Activated CD4-positive, alpha-beta T cell treated with anti-CD3 and anti-CD28 coated beads, Interleukin-2, amount 50 U/mL, for 16 hours (primary cell): Measurements from ENCODE around the gene SERGEF.
"Not testable (repeated sequence)": the region's sequence is repeated elsewhere in the genome, so short reads cannot be mapped to it uniquely, and the experiment has no call there.

Experiments
- DNase-seq: peaks from one replicate; pipeline ENCODE4 v3.0.0-alpha.2; 2020

SERGEF gene

DNA sequence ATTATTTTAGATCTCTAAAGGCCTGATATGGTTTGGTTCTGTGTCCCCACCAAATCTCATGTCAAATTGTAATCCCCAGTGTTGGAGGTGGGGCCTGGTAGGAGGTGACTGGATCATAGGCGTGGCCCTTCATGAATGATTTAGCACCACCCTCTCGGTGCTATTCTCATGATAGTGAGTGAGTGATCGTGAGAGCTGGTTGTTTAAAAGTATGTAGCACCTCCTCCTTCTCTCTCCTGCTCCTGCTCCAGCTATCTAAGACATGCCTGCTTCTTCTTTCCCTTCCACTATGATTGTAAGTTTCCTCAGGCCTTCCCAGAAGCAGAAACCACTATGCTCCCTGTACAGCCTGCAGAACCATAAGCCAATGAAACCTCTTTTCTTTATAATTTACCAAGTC, 114.1 kb downstream of the SERGEF start:
- DNase-seq = no peak

DNA sequence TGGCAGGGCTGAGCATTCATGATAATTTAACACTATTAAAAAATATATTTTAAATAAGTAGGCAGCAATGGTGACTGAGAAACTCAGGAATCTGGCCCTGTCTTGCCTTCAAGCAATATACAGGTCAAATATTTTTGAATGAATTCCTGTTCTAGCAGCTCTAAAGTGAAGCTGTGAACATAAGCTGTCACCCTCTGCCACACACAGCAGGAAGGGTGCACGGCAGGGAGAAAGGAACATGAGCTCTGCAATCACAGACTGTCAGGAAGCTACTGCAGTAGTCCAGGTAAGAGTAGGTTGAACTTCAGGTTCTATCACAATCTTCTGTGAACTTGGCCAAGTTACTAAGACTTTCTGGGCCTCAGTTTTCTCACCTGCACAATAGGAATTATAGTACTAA, 114.8 kb downstream of the SERGEF start:
- DNase-seq = no peak

DNA sequence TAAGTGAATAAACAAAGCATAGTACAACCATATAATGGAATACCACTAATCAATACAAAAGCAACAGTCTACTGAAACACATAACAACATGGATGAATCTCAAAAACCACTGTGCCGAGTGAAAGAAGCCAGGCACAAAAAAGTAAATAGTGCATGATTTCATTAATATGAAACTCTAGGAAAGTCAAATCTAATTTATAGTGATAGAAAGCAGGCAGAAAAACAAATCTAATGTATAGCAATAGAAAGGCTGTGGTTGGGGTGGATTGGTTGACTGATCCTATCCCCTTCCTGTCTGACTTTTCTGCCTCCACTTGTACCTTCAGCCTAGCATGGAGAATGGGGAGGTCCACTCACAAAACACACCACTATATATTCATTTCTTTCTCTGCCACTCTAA, 115.4 kb downstream of the SERGEF start:
- no peak for DNase-seq

GRCh38 chr11:17896496-17897151, 116.2 kb downstream of the SERGEF start:
- DNase-seq = not testable (repeated sequence)

- no peak for DNase-seq
Observed at GRCh38 chr11:17894929-17895658, 117.8 kb downstream of the SERGEF start.

DNA sequence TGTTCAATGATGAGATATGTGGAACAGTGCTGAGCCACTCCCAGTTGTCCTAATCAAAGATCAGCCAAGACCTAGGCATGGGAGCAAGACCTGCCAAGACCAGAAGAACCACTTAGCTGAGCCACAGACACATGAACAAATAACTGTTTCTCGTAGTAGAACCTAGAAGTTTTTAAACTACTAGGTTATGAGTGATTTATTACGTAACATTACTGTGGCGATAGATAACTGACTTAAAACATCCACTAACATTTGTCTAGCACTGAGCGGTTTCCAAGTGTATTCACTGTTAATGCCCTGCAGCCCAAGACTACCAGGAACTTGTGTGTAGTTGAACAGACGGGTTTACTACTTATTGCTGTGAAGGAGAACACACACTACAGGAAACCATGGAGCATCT, 120.4 kb downstream of the SERGEF start:
- DNase-seq = no peak

DNA sequence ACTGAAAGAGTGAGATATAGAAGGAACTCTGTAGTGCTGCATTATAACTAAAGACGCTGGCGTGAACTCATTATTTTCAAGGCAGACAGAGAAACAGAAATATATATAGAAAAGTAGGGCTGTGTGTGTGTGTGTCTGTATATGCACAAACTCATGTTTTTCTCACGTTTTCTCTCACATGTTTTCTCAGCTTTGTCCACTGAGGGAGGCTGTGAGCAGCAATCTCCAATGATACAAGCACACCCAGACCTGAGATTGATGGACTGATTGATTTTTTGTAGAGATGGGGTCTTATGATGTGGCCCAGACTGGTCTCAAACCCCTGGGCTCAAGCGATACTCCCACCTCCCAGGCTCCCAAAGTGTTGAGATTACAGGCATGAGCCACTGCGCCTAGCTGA, 122.5 kb downstream of the SERGEF start:
- DNase-seq = no peak

- no peak for DNase-seq
Observed at GRCh38 chr11:17887779-17888178, 125.1 kb downstream of the SERGEF start.

GRCh38 chr11:17883946-17884345, 128.9 kb downstream of the SERGEF start:
- DNase-seq = no peak

GRCh38 chr11:17883057-17883456, 129.8 kb downstream of the SERGEF start:
- no peak for DNase-seq

DNA sequence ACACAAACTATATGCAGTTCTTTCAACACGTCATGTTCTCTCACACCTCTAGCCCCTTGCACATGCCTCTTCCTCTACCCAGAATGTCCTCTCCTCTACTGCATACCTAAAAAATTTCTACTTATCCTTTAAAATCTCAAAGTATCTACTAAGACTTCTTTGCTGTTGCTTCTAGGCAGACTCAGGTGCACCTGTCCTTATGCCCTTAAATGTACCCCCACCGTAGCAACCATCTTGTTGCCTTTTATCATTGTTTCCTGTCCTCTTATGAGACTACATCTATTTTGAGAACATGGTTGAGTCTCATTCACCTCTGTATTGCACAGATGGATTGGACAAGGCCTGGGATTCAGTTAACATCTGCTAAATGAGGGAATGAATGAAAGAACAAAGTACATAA, 134.1 kb downstream of the SERGEF start:
- no peak for DNase-seq

- no peak for DNase-seq
Observed at GRCh38 chr11:17877886-17878285, 135.0 kb downstream of the SERGEF start.

DNA sequence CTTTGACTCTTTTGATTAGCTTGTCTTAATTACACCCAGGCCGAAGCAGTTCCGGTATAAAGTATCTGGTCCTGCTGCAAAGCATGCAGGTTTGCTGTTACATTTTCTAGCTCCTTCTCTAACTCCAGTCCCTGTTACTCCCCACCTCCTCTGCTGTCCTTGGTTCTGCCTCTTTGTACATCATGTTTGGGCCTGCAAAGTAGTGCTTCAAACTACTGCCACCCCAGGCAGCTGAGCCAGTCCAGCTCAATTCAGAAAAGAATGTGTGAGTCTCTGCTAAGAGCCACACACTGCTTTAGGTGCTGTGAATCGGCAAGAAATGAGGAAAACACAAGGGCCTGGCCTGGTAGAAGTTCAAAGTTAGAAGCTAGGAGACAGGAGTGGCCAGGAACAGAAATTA, 136.0 kb downstream of the SERGEF start:
- DNase-seq = no peak

DNA sequence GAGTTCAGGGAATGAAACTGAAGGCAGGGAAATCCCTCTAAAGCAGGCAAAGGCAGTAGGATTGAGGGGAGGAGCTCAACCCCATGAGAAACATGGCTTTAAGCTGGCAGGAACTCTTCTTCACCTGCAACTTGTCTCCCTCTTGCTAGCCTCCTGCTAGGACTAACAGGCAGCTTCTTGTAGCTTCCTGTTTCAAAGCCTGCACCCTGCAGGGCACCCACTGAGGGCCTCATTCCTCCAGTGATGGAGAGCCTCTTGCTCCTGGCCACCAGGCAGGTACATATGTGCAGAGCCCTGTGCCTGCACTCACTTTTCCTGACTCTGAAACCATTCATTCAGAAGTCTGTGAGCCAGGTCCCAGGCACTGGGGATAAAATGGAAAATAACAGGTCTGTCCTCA, 137.0 kb downstream of the SERGEF start:
- DNase-seq = no peak

GRCh38 chr11:17873586-17873985, 139.3 kb downstream of the SERGEF start:
- no peak for DNase-seq

- DNase-seq = not testable (repeated sequence)
Observed at GRCh38 chr11:17868398-17868797, 144.4 kb downstream of the SERGEF start.

GRCh38 chr11:17867341-17867740, 145.5 kb downstream of the SERGEF start:
- DNase-seq = no peak

- no peak for DNase-seq
Observed at GRCh38 chr11:17865765-17866428, 146.9 kb downstream of the SERGEF start.

DNA sequence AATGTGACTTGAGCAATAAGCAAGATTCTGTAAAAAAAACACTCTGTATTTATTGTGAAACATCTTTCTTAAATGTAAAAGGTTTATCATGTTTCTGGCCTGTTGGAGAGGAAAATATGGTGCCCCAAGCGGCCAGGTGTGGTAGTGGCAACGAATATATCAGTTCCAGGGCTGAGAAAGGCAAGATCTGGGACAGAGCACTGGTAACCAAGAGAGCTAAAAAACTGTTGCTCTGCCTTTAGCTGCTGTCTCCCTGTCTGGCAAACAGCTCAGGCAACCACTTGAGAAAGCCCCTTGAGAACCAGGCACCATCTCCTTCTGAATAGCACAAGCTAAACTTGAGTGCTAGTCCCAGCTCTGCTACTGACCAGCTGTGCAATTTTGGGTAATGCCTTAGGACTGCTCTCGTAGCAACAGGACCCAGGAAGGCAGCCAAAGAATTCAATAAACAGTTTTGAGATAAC, 148.3 kb downstream of the SERGEF start:
- DNase-seq = peak; percentile 7

GRCh38 chr11:17861036-17861755, 151.7 kb downstream of the SERGEF start:
- no peak for DNase-seq

GRCh38 chr11:17859552-17859951, 153.3 kb downstream of the SERGEF start:
- DNase-seq = no peak

DNA sequence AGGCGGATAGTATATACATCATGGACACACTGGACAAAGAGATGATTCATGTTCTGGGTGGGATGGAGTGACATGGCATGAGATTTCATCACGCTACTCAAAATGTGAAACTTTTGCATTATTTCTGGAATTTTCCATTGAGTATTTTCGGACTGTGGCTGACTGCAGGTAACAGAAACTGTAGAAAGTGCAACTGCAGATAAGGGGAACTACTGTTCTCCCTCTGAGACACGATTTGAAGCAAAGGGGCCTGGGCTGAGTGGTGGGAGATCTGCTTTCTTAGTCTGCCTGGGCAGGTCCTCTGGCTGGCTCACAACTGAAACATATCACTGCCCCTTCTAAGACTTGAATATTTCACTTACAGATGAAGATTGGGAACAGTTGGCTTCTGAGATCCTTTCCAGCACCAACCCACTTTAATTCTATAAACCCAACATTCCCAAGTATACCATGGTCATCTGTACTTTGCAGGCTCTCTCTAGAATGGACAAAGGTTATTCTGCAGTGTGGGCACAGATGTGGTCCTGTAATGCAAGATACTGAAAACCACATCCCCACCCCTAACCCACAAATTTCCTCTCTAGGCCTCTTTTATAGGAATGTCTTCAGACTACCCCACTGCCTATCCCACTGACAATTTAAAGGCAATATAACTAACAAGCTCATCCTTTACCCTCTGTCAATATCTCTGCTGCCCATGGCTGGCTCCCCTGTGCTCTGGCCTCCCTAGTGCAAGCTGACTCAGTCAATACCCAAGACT, 157.1 kb downstream of the SERGEF start:
- DNase-seq = no peak

GRCh38 chr11:17853280-17853679, 159.6 kb downstream of the SERGEF start:
- no peak for DNase-seq
